PC-3 (cell line): Measurements from ENCODE around the gene TMIGD1.

Source experiments
- CTCF ChIP-seq: fragments of 300-600 bp; sonication (generic); conservative IDR thresholded peaks from 2 replicates; pipeline ENCODE4 v1.5.1; 2017; ENCODE audit warnings: antibody characterized with exemption, low read depth, mild to moderate bottlenecking, low read length
- EZH2 ChIP-seq: fragments of 300-600 bp; sonication (generic); IDR thresholded peaks from one replicate; pipeline ENCODE4 v1.6.1; 2017; ENCODE audit warnings: antibody characterized with exemption, mild to moderate bottlenecking, low read length; ENCODE audit not compliant: unreplicated experiment
- EZH2phosphoT487 ChIP-seq: fragments of 300-600 bp; sonication (generic); IDR thresholded peaks from 2 replicates; pipeline ENCODE4 v1.6.1; 2018; ENCODE audit warnings: mild to moderate bottlenecking, antibody characterized with exemption, low read length, borderline replicate concordance

- TF ChIP-seq CTCF, result no peak
- TF ChIP-seq EZH2, result no peak
- no peak for TF ChIP-seq EZH2phosphoT487
Measured at GRCh38 chr17:30346221-30346795, 12.5 kb upstream of the TMIGD1 start.
